Omental fat pad (tissue), 4 donors: ENCODE results near the gene LPIN1. TPM values are rescaled to one million over a fixed set of nuclear protein-coding genes. Genes with fewer than 3 reads are reported as not detected.

ENCODE experiments used
- ATAC-seq: fragments of 150-250 bp; one replicate; pipeline ENCODE4 v1.9.1; 2016; ENCODE audit warnings: mild to moderate bottlenecking, moderate library complexity; ENCODE audit not compliant: low FRiP score
- DNase-seq: peaks from one replicate; pipeline ENCODE4 v3.0.0-alpha.2; 2019; ENCODE audit warnings: low spot score
- CTCF ChIP-seq, 3 donors: fragments of 450-650 bp; IDR thresholded peaks; one replicate each; pipeline ENCODE4 v1.5.1; 2016 to 2017; ENCODE audit warnings: antibody characterized with exemption in 3 of 3, mild to moderate bottlenecking in 3 of 3, moderate library complexity in 2 of 3
- total RNA-seq, 4 donors: library from RNA; depleted of rRNA; stranded (reverse); fragments of >200 nt; gene quantifications; one replicate each; pipeline ENCODE4 v1.1.0, GENCODE V29; 2016

The LPIN1 gene
- total RNA-seq, 4 donors from 2014 or later: 72.8 to 104 (median 89.1) TPM

- ATAC-seq (no peak), DNase-seq (no peak)
- no peak for TF ChIP-seq CTCF (IDR thresholded peaks at IDR 0.05)
These were observed 42.8 kb downstream of the LPIN1 start for GRCh38 chr2:11789243-11789642.

GRCh38 chr2:11790228-11790627 is 43.8 kb downstream of the LPIN1 start:
- no peak for ATAC-seq
- no peak for DNase-seq
- no peak for TF ChIP-seq CTCF (IDR thresholded peaks at IDR 0.05)

GRCh38 chr2:11795590-11795989 is 49.2 kb downstream of the LPIN1 start:
- no peak for TF ChIP-seq CTCF (IDR thresholded peaks at IDR 0.05)
- DNase-seq (no peak), ATAC-seq (no peak)

DNA sequence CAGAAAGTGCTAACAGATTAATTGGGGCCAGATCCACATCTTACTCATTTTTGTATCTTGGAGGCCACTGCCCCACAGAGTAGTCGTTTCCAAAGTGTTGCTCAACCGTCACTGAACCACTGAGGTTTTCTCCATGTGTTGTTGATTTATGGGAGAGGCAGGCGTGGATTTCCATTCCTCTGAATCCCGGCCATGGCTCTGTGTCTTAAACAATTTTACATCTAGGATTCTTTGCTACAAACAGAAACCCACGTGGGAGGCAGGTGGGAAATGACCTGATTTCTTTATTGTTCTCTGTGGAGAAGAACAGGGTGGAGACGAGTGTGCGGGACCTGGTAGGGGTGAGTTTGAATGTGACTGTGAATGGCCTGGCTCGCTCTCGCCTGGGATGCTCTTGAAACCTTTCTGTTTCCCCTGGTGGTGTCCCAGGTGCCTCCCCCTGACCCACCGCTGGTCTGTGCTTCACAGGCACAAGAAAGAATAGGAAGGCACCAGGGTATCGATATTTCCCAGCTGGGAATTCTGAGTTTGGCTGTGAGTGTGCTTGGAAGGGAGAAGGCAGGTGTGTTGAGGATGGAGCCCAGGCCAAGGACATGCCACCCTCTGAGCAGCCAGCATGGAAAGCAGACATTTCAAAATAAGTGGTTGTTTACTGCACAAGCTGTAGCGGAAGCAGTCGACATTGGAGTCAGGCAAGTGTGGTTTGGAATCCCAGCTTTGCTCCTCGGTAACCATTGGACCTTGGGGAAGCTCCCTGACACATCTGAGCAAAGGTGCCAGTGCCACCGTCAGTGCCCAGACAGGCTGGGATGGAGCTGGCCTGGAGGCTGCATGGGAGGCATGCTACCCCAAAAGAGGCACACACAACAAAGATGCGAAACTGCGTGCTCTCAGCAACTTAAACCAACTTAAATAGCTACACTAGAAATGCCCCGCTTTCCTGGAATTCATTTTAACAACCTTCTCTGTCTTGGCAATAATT is 50.0 kb downstream of the LPIN1 start:
- no peak for TF ChIP-seq CTCF (IDR thresholded peaks at IDR 0.05)
- DNase-seq: no peak
- peak; percentile 60 for ATAC-seq

GRCh38 chr2:11797846-11798245 is 51.4 kb downstream of the LPIN1 start:
- no peak for DNase-seq
- no peak for TF ChIP-seq CTCF (IDR thresholded peaks at IDR 0.05)
- no peak for ATAC-seq

DNA sequence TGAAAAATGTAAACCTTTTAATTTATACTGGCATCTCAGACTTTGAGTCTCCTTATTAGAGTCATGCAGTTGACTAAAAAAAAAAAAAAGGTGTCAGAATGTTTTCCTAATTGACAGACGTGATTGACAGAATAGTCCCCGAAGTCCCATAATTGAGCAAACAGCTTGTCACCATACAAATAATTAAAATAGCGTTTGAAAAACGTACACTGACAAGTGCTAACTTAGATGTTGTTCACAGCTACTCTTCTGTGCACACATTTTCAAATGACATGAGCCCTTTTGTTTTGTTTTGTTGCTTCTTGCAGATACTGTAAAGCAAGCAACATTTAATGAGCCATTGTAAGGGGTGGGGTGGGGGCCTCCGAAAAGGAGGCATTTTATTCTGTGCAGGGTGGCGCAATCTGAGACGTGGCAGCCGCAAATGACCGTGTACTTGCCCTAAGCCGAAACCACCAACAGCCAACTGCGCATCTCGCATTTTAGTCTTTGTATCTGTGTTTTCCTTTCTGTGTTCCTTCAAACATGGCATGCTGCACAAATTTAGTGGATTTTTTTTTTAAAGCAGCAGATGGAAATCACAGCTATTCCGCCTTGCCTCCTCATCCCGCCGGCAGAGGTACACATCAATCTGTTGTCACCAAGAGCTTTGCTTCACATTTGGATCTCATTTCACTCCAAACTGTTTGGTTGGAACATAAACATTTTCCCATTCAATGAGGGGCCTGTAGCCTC is 52.4 kb downstream of the LPIN1 start:
- DNase-seq: no peak
- no peak for ATAC-seq
- no peak for TF ChIP-seq CTCF (IDR thresholded peaks at IDR 0.05)
